ENCODE data around the gene RIN2.
"Not testable (repeated sequence)": the region's sequence is repeated elsewhere in the genome, so short reads cannot be mapped to it uniquely, and the experiment has no call there.

RIN2 gene

DNA sequence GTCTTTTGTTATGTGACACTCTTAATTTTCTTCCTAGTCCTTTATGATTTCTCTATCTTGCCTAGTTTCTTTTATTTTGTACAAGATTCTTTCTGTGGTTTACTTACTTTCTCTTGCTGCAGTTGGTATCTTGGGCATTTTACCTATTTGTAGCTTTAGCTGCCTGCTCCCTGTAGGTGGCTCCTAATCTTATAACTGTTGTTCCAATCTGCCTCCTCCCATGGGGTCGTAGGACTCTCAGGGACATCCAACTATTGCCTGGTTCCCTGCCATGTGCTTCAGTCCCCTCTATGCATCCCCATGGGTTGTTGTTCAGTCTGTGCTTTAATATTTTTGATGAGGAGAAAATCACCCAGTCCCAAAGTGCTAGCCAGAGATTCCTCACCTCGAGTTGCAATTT is 31.4 kb downstream of the RIN2 start:
- no peak for DNase-seq

DNA sequence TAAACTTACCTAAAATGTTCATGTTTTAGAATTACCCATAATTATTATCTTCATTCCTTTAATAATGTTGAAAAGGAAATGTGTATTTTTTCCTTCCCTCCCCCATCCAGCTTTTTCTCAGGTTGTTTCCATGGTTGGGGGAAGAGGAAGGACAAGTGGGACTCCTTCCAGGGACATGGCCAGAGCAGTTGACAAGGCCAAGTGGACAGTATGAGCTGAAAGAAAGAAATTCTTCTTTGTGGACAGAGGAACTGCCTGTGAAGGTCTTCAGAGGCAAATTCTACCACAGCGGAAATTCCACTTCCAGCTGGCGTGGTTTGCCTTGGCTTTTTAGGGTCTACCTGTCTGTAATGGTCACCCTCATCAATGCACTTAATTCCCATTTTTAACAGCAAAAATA is 33.8 kb downstream of the RIN2 start:
- no peak for DNase-seq

DNA sequence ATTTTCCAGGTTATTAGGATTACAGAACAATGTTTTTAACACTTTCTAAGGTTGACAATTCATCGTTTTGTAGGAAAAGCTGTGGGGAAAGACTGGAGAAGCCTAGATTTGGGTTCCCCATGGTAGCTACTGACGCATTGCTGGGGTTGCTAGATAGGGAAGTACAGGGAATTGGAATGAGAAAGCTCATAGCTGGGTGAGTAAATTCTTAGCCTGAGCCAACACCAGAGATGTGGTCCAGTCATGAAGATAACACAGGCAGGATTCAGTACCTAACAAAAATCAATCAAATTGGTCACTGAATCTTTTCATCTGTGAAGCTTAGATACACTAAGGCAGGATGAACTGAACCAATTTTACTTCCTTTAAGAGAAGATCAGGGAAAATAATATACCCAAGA is 35.7 kb downstream of the RIN2 start:
- no peak for DNase-seq

DNA sequence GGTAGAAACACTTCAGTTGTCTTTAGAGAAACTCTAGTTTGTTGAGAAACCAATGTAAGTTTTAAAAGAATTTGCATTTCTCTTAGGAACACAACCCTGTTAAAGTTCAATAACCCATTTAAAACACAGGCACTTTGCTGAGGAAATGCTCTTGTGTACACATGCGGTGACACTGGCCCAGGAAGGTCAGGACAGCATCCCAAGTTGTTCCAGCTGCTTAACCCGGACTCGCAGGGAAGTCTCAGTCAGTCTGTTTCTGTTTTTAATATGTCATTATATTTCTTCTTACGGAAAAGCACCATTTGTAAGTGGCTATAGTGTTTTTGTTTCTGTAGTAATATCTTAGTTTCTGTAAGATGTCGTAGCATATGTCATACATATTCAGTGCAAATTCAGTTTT is 36.9 kb downstream of the RIN2 start:
- DNase-seq: no peak

DNA sequence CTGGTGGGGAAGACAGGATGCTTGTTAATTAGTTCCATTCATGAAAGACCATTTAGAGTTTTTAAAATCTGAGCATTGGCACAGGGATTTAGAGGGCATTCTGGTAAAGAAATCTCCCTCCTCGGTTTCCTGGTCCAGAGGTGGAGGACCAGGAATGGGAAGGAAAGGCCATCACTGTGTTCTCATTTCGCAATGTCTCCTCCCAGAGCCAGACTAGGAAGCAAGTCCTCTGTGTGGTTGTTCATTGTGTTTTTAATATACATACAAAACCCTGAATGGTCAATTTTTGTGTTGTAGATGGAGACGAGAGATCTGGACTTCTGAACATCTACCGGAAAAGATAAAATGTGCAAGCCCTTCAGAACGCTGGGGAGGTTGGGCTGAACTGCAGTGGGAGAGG is 41.3 kb downstream of the RIN2 start:
- DNase-seq: no peak

DNA sequence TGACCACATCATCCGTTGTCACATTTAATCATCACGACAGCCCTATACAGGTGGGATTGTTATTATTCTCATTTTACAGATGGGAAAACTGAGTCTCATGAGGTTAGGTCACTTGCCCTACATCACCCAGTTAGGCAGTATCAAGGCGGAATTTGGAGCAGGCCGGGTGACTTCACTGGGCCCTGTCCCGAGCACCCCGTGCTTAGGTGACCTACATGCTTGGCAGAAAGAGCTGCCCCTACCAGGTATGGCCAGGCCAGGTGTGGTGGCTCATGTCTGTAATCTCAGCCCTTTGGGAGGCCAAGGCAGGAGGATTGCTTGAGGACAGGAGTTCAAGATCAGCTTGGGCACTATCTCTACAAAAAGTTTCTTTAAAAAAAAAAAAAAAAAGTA is 44.0 kb downstream of the RIN2 start:
- no peak for DNase-seq

DNA sequence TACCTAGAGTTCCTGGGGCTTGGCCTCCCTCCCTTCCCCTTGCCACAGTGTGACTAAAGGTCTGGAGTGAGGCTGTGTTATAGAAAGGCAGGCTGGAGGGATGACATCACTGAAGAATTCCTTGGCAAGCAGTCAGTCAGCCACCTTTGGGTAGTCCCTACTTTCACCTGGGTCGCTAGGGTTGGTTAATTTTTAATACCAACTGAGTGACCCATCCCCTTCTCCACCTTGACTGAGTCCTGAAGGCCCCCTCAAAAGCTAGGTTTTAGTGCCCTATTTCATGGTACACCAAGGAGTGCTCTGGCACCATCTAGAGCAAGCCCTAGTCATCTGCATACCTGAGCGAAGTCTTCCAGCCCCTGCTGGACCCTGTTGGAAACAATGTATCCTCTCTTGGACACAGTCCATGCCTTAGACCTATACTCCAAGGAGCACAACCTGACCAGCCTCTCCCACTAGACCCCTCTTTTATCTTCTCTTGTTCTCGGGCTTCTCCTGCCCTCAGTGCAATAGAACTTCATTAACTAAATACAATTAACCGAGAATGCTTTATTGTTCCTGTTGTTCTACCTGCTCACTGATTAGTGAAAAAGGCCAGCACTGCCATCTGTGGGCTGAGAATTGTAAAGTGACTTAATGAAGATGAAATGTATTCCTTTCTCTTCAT is 44.6 kb downstream of the RIN2 start:
- no peak for DNase-seq

DNA sequence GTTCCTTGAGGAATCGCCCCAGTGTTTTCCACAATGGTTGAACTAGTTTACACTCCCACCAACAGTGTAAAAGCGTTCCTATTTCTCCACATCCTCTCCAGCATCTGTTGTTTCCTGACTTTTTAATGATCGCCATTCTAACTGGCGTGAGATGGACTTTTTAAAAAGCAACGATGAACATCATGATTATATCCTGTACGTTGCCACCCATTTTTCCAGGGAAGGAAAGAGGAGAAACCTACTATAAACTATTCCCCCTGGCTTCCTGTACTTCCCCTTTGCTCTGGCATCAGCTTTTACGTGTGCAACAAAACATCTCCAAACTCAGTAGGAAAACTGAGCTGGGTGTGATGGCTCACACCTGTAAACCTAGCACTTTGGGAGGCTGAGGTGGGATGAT is 48.2 kb downstream of the RIN2 start:
- DNase-seq: not testable (repeated sequence)

DNA sequence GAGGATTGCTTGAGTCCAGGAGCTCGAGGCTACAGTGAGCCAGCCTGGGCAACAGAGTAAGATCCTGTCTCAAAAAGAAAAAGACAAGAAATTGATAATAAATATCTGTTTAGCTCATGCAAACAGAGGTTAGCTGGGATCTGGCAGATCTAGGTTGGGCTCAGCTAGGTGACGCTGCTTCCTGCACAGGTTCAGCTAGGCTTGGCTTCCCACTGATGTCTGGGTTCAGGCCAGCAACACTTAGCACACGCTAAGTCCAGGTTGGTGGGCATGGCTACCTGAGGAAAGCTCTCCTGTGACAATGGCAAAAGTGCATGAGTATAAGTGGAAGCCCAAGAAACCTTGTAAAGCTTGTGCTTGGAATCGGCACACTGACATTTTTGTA is 48.7 kb downstream of the RIN2 start:
- no peak for DNase-seq

DNA sequence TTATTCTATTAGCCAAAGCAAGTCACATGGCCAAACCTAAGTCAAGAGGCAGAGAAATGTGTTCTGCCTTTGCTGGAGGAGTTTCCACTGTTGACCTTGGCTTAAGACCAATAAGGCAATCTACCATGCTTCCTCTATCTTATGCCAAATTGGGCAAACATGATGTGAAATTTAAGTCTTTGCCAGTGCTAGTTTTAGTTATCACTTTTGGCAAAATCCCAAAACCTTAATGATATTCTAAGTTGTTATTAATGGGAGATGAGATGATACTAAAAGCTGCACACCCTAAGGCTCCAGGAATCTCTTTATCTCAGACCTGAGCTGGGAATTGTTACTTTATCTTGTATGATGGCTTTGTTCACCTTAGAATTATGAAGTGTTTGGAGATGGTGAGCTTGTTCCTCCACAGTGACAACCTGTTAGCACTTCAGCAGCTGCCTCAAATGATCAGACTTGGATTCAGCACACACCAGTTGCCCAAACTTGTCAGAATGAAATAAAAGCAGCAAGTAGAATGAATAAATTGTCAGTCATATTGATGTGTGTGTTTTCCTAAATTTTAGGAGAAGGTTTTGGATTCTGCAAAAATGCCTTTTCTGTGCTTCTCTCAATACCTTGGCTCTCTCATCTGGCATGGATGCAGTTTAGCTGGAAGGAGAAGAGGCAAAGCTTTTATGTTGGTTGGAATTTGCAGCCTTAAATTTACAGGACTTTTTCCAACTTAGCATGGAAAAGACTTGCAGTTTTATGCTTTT is 49.3 kb downstream of the RIN2 start:
- no peak for DNase-seq
